Vagina (tissue), 2 donors: Measurements from ENCODE around the gene KRT71.

Experiments used
- CTCF ChIP-seq, 3 experiments: fragments of 450-650 bp in 2 of 3; fragments of 200-600 bp in 1 of 3; sonication (generic) in 1 of 3; IDR thresholded peaks; one replicate each; pipeline ENCODE4 v1.5.1; 2017 to 2019; ENCODE audit warnings: antibody characterized with exemption in 3 of 3, mild to moderate bottlenecking in 2 of 3, moderate library complexity in 2 of 3
- POLR2A ChIP-seq, 2 donors: fragments of 450-650 bp; IDR thresholded peaks; one replicate each; pipeline ENCODE4 v1.6.1; 2017; ENCODE audit warnings: antibody characterized with exemption in 2 of 2, mild to moderate bottlenecking in 2 of 2, moderate library complexity in 2 of 2

GRCh38 chr12:52498946-52499345 lies 54.0 kb downstream of the KRT71 start:
- TF ChIP-seq CTCF (IDR thresholded peaks at IDR 0.05): no peak
- no peak for TF ChIP-seq POLR2A (IDR thresholded peaks at IDR 0.05)
